ENCODE measurements around the gene PDE6A.
"Not testable (repeated sequence)": the region's sequence is repeated elsewhere in the genome, so short reads cannot be mapped to it uniquely, and the experiment has no call there.

PDE6A gene

DNA sequence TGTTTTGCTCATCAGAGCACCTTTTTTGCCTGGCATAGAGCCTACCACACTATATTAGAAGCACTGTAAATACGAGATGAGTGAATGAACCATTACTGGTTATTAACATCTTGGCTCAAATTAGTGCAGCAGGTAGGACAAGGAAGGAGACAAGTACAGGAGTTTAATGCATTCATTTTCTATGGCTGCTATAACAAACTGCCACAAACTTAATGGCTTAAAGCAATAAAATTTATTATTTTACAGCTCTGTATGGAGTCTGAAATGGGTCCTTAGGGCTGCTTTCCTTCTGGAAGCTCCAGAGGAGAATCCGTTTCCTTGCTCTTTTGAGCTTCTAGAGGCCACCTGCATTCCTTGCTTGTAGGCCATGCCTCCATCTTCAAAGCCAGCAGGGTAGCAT lies 59.1 kb downstream of the PDE6A start:
- no peaks in the 10 kb centered on the region for H3K4me1 ChIP-seq (ENCODE audit: insufficient read depth, low read length, poor library complexity, severe bottlenecking)
- no peak overlapping the region for H3K4me2 ChIP-seq (ENCODE audit: low read depth, low read length, poor library complexity, severe bottlenecking)
- H2AFZ ChIP-seq (ENCODE audit: low read length), result no peak overlapping the region
- H4K20me1 ChIP-seq (ENCODE audit: insufficient read depth, low read length, poor library complexity, severe bottlenecking), result no peaks in the 10 kb centered on the region
- H3K9me2 ChIP-seq (replicated peaks; ENCODE audit: low read depth, low read length), result no peaks in the 10 kb centered on the region
- H3F3A ChIP-seq (ENCODE audit: low read depth), result no peaks in the 10 kb centered on the region
- no peaks in the 10 kb centered on the region for H3K9me3 ChIP-seq (ENCODE audit: insufficient read depth, low read depth, low read length)
- no peaks in the 10 kb centered on the region for H3K36me3 ChIP-seq (ENCODE audit: insufficient read depth, low read length)
- no peak for TF ChIP-seq EZH2phosphoT487 (IDR thresholded peaks at IDR 0.05; ENCODE audit: borderline replicate concordance)
- TF ChIP-seq, protein P1, sequence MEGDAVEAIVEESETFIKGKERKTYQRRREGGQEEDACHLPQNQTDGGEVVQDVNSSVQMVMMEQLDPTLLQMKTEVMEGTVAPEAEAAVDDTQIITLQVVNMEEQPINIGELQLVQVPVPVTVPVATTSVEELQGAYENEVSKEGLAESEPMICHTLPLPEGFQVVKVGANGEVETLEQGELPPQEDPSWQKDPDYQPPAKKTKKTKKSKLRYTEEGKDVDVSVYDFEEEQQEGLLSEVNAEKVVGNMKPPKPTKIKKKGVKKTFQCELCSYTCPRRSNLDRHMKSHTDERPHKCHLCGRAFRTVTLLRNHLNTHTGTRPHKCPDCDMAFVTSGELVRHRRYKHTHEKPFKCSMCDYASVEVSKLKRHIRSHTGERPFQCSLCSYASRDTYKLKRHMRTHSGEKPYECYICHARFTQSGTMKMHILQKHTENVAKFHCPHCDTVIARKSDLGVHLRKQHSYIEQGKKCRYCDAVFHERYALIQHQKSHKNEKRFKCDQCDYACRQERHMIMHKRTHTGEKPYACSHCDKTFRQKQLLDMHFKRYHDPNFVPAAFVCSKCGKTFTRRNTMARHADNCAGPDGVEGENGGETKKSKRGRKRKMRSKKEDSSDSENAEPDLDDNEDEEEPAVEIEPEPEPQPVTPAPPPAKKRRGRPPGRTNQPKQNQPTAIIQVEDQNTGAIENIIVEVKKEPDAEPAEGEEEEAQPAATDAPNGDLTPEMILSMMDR (conservative IDR thresholded peaks at IDR 0.05; ENCODE audit: low read length), result no peak
- no peaks in the 10 kb centered on the region for H3K79me2 ChIP-seq (ENCODE audit: insufficient read depth, low read length)
- H3K9ac ChIP-seq (ENCODE audit: low read depth, low read length, poor library complexity, severe bottlenecking), result no peak overlapping the region
- H3K27me3 ChIP-seq (ENCODE audit: insufficient read depth, low read length, poor library complexity, severe bottlenecking), result no peaks in the 10 kb centered on the region
- no peak overlapping the region for H3K4me3 ChIP-seq (ENCODE audit: low read length, poor library complexity, severe bottlenecking)

DNA sequence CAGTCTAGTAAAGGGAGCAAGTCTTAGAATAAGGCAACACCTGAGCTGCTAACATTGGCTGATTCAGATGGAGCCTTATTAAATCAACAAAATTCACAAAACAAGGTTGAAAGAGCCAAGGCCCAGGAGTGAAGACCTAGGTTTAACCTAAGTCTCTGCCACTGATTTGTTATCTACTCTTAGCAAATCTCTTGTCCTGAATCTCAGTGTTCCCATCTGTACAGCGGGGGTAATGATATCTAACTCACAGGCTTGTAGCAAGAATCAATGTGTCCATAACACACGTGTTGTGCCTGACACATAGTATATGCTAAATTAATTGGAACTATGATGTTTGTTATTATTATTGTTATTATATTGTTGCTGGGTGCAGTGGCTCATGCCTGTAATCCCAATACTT lies 61.0 kb downstream of the PDE6A start:
- no peak overlapping the region for H3K9ac ChIP-seq (ENCODE audit: low read depth, low read length, poor library complexity, severe bottlenecking)
- H3K4me2 ChIP-seq (ENCODE audit: low read depth, low read length, poor library complexity, severe bottlenecking), result no peak overlapping the region
- H2AFZ ChIP-seq (ENCODE audit: low read length), result no peak overlapping the region
- no peaks in the 10 kb centered on the region for H3F3A ChIP-seq (ENCODE audit: low read depth)
- no peaks in the 10 kb centered on the region for H3K9me2 ChIP-seq (replicated peaks; ENCODE audit: low read depth, low read length)
- no peaks in the 10 kb centered on the region for H3K9me3 ChIP-seq (ENCODE audit: insufficient read depth, low read depth, low read length)
- no peaks in the 10 kb centered on the region for H3K4me1 ChIP-seq (ENCODE audit: insufficient read depth, low read length, poor library complexity, severe bottlenecking)
- no peak overlapping the region for H3K4me3 ChIP-seq (ENCODE audit: low read length, poor library complexity, severe bottlenecking)
- no peaks in the 10 kb centered on the region for H3K36me3 ChIP-seq (ENCODE audit: insufficient read depth, low read length)
- H4K20me1 ChIP-seq (ENCODE audit: insufficient read depth, low read length, poor library complexity, severe bottlenecking), result no peaks in the 10 kb centered on the region
- H3K27me3 ChIP-seq (ENCODE audit: insufficient read depth, low read length, poor library complexity, severe bottlenecking), result no peaks in the 10 kb centered on the region
- no peaks in the 10 kb centered on the region for H3K79me2 ChIP-seq (ENCODE audit: insufficient read depth, low read length)
- TF ChIP-seq EZH2phosphoT487 (IDR thresholded peaks at IDR 0.05; ENCODE audit: borderline replicate concordance), result no peak
- TF ChIP-seq, protein P1 (conservative IDR thresholded peaks at IDR 0.05; ENCODE audit: low read length), result no peak

DNA sequence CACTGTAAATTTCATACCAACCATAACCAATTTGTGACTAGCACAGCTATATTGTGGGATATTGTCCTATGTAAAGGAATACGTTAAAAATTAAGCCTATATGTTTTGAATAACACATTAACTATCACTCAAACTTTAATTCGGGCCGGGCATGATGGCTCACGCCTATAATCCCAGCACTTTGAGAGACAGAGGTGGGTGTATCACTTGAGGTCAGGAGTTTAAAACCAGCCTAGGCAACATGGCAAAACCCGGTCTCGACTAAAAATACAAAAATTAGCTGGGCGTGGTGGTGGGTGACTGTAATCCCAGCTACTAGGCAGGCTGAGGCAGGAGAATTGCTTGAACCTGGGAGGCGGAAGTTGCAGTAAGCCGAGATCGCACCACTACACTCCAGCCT lies 62.0 kb downstream of the PDE6A start:
- H3K9me2 ChIP-seq (replicated peaks; ENCODE audit: low read depth, low read length); H3K9me3 ChIP-seq (ENCODE audit: insufficient read depth, low read depth, low read length); H3K4me3 ChIP-seq (ENCODE audit: low read length, poor library complexity, severe bottlenecking); H3K36me3 ChIP-seq (ENCODE audit: insufficient read depth, low read length); H4K20me1 ChIP-seq (ENCODE audit: insufficient read depth, low read length, poor library complexity, severe bottlenecking); H3K9ac ChIP-seq (ENCODE audit: low read depth, low read length, poor library complexity, severe bottlenecking); H3K4me2 ChIP-seq (ENCODE audit: low read depth, low read length, poor library complexity, severe bottlenecking); H3K79me2 ChIP-seq (ENCODE audit: insufficient read depth, low read length); H3K27me3 ChIP-seq (ENCODE audit: insufficient read depth, low read length, poor library complexity, severe bottlenecking); H3F3A ChIP-seq (ENCODE audit: low read depth); H2AFZ ChIP-seq (ENCODE audit: low read length); H3K4me1 ChIP-seq (ENCODE audit: insufficient read depth, low read length, poor library complexity, severe bottlenecking): not testable (repeated sequence)

DNA sequence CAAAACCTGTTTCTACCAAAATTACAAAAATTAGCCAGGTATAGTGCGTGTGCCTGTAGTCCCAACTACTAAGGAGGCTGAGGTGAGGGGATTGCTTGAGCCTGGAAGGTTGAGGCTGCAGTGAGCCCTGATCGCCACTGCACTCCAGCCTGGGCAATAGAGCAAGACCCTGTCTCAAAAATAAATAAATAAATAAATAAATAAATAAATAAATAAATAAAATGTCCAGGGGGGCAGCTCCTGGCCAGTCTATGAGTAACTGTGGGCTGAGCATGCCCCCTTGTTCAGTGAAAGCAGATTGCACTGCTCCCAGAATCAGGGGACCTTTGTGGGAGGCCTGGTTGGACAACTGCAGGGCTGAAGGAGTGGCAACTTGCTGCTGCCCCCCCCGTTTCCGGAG lies 62.7 kb downstream of the PDE6A start:
- Histone ChIP-seq H3F3A (ENCODE audit: low read depth) (no peaks in the 10 kb centered on the region), H3K4me3 (ENCODE audit: low read length, poor library complexity, severe bottlenecking) (no peak overlapping the region), H3K9ac (ENCODE audit: low read depth, low read length, poor library complexity, severe bottlenecking) (no peak overlapping the region), H3K9me3 (ENCODE audit: insufficient read depth, low read depth, low read length) (no peaks in the 10 kb centered on the region), H3K4me1 (ENCODE audit: insufficient read depth, low read length, poor library complexity, severe bottlenecking) (no peaks in the 10 kb centered on the region), H3K9me2 (replicated peaks; ENCODE audit: low read depth, low read length) (no peaks in the 10 kb centered on the region), H3K79me2 (ENCODE audit: insufficient read depth, low read length) (no peaks in the 10 kb centered on the region), H3K36me3 (ENCODE audit: insufficient read depth, low read length) (no peaks in the 10 kb centered on the region), H3K27me3 (ENCODE audit: insufficient read depth, low read length, poor library complexity, severe bottlenecking) (no peaks in the 10 kb centered on the region), H4K20me1 (ENCODE audit: insufficient read depth, low read length, poor library complexity, severe bottlenecking) (no peaks in the 10 kb centered on the region), H2AFZ (ENCODE audit: low read length) (no peak overlapping the region), H3K4me2 (ENCODE audit: low read depth, low read length, poor library complexity, severe bottlenecking) (no peak overlapping the region)
- no peak for TF ChIP-seq EZH2phosphoT487 (IDR thresholded peaks at IDR 0.05; ENCODE audit: borderline replicate concordance)
- TF ChIP-seq, protein P1 (conservative IDR thresholded peaks at IDR 0.05; ENCODE audit: low read length), result no peak

Data from Loucy (cell line).